Central memory CD8-positive, alpha-beta T cell (primary cell): ENCODE results near the gene LRWD1.
"Not testable (repeated sequence)": the region's sequence is repeated elsewhere in the genome, so short reads cannot be mapped to it uniquely, and the experiment has no call there.

Experiments used
- ATAC-seq: fragments of 150-1000 bp; cut with Tn5 transposase; replicated peaks from 2 replicates; pipeline ENCODE4 v1.10.0; 2022; ENCODE audit warnings: mild to moderate bottlenecking, moderate FRiP score, moderate number of reproducible peaks; ENCODE audit not compliant: poor library complexity, severe bottlenecking; ENCODE audit errors: extremely low read depth
- DNase-seq, 2 donors: peaks; one replicate each; pipeline ENCODE4 v3.0.0; 2021; ENCODE audit warnings: low spot score in 2 of 2
- H3K27ac Mint-ChIP-seq: one replicate; pipeline ENCODE4 v1.8.0; 2022; ENCODE audit warnings: low read depth, mild to moderate bottlenecking, moderate library complexity, mixed read lengths
- H3K27me3 Mint-ChIP-seq: one replicate; pipeline ENCODE4 v1.8.0; 2022; ENCODE audit warnings: mixed read lengths
- H3K36me3 Mint-ChIP-seq: one replicate; pipeline ENCODE4 v1.8.0; 2022; ENCODE audit warnings: mild to moderate bottlenecking, moderate library complexity, mixed read lengths; ENCODE audit not compliant: insufficient read depth
- H3K4me1 Mint-ChIP-seq: one replicate; pipeline ENCODE4 v1.8.0; 2022; ENCODE audit warnings: mixed read lengths
- H3K4me3 Mint-ChIP-seq: one replicate; pipeline ENCODE4 v1.8.0; 2022; ENCODE audit warnings: mild to moderate bottlenecking, moderate library complexity, mixed read lengths
- H3K9me3 Mint-ChIP-seq: one replicate; pipeline ENCODE4 v1.8.0; 2022; ENCODE audit warnings: mixed read lengths

Gene LRWD1

GRCh38 chr7:102463841-102464576 lies 775 bp upstream of the LRWD1 start:
- Mint-ChIP-seq H3K4me1 (peaks cover 37% of the 10 kb centered on the region), H3K27me3 (no peaks in the 10 kb centered on the region), H3K4me3 (peak overlapping the region; percentile 85), H3K9me3 (no peaks in the 10 kb centered on the region), H3K36me3 (peaks cover 30% of the 10 kb centered on the region), H3K27ac (peak overlapping the region; percentile 85)
- no peak for ATAC-seq
- DNase-seq = no peak

GRCh38 chr7:102466097-102466496 lies 1.3 kb downstream of the LRWD1 start:
- peak overlapping the region; percentile 85 for H3K4me3 Mint-ChIP-seq
- peaks cover 26% of the 10 kb centered on the region for H3K36me3 Mint-ChIP-seq
- DNase-seq (no peak), ATAC-seq (no peak)
- H3K9me3 Mint-ChIP-seq = no peaks in the 10 kb centered on the region
- no peaks in the 10 kb centered on the region for H3K27me3 Mint-ChIP-seq
- peaks cover 31% of the 10 kb centered on the region for H3K4me1 Mint-ChIP-seq
- peak overlapping the region; percentile 38 for H3K27ac Mint-ChIP-seq

- peaks cover 31% of the 10 kb centered on the region for H3K36me3 Mint-ChIP-seq
Measured at GRCh38 chr7:102467581-102468477, 3.0 kb downstream of the LRWD1 start.

GRCh38 chr7:102468478-102469350 lies 3.9 kb downstream of the LRWD1 start:
- Mint-ChIP-seq H3K27ac (peak overlapping the region; percentile 55), H3K4me3 (no peak overlapping the region), H3K4me1 (peaks cover 17% of the 10 kb centered on the region), H3K27me3 (no peaks in the 10 kb centered on the region), H3K9me3 (no peaks in the 10 kb centered on the region), H3K36me3 (peaks cover 35% of the 10 kb centered on the region)
- DNase-seq (no peak), ATAC-seq (no peak)

More at GRCh38 chr7:102467581-102468477, 3.0 kb downstream of the LRWD1 start:
- Mint-ChIP-seq H3K4me3 (no peak overlapping the region), H3K4me1 (peaks cover 19% of the 10 kb centered on the region), H3K27ac (no peak overlapping the region), H3K9me3 (no peaks in the 10 kb centered on the region), H3K27me3 (no peaks in the 10 kb centered on the region)
- no peak for DNase-seq
- ATAC-seq = no peak

- Mint-ChIP-seq H3K27me3 (no peaks in the 10 kb centered on the region), H3K9me3 (no peaks in the 10 kb centered on the region), H3K4me1 (peaks cover 12% of the 10 kb centered on the region), H3K36me3 (peaks cover 31% of the 10 kb centered on the region), H3K4me3 (no peak overlapping the region), H3K27ac (peak overlapping the region; percentile 55)
- ATAC-seq (no peak), DNase-seq (no peak)
Measured at GRCh38 chr7:102469351-102469971, 4.7 kb downstream of the LRWD1 start.

GRCh38 chr7:102469972-102470825 lies 5.4 kb downstream of the LRWD1 start:
- H3K36me3 Mint-ChIP-seq = peaks cover 29% of the 10 kb centered on the region
- H3K9me3 Mint-ChIP-seq = no peaks in the 10 kb centered on the region
- no peak overlapping the region for H3K4me3 Mint-ChIP-seq
- no peak for ATAC-seq
- peaks cover 10% of the 10 kb centered on the region for H3K4me1 Mint-ChIP-seq
- no peak overlapping the region for H3K27ac Mint-ChIP-seq
- H3K27me3 Mint-ChIP-seq = no peaks in the 10 kb centered on the region
- no peak for DNase-seq

GRCh38 chr7:102471791-102472125 lies 7.0 kb downstream of the LRWD1 start:
- Mint-ChIP-seq H3K4me3 (no peak overlapping the region), H3K27me3 (no peaks in the 10 kb centered on the region), H3K27ac (peak overlapping the region; percentile 83), H3K9me3 (no peaks in the 10 kb centered on the region), H3K4me1 (peaks cover 3% of the 10 kb centered on the region), H3K36me3 (peaks cover 25% of the 10 kb centered on the region)
- no peak for DNase-seq
- no peak for ATAC-seq

GRCh38 chr7:102472126-102473041 lies 7.6 kb downstream of the LRWD1 start:
- Mint-ChIP-seq H3K27ac (peak overlapping the region; percentile 83), H3K4me1 (no peaks in the 10 kb centered on the region), H3K27me3 (no peaks in the 10 kb centered on the region), H3K36me3 (peaks cover 19% of the 10 kb centered on the region), H3K9me3 (no peaks in the 10 kb centered on the region), H3K4me3 (no peak overlapping the region)
- DNase-seq (no peak), ATAC-seq (no peak)

- H3K27ac Mint-ChIP-seq = no peak overlapping the region
- ATAC-seq = no peak
- no peak for DNase-seq
- no peaks in the 10 kb centered on the region for H3K27me3 Mint-ChIP-seq
- H3K36me3 Mint-ChIP-seq = peaks cover 18% of the 10 kb centered on the region
- no peaks in the 10 kb centered on the region for H3K4me1 Mint-ChIP-seq
- H3K9me3 Mint-ChIP-seq = no peaks in the 10 kb centered on the region
- H3K4me3 Mint-ChIP-seq = no peak overlapping the region
Measured at GRCh38 chr7:102473271-102473991, 8.6 kb downstream of the LRWD1 start.

GRCh38 chr7:102474116-102474515 lies 9.3 kb downstream of the LRWD1 start:
- peaks cover 22% of the 10 kb centered on the region for H3K36me3 Mint-ChIP-seq
- H3K4me3 Mint-ChIP-seq, H3K9me3 Mint-ChIP-seq, H3K27me3 Mint-ChIP-seq, ATAC-seq, H3K27ac Mint-ChIP-seq, H3K4me1 Mint-ChIP-seq: not testable (repeated sequence)
- peak in 1 of 2 donors; percentile 8 for DNase-seq
